Neural progenitor cell (in vitro differentiated cells): ENCODE measurements around the gene CC2D2B.

Source experiments
- EZH2 ChIP-seq: fragments of 200-600 bp; sonication (generic); IDR thresholded peaks from 2 replicates; pipeline ENCODE4 v1.6.1; 2017; ENCODE audit warnings: antibody characterized with exemption, mild to moderate bottlenecking, moderate library complexity
- EZH2phosphoT487 ChIP-seq: fragments of 200-600 bp; sonication (generic); IDR thresholded peaks from 2 replicates; pipeline ENCODE4 v1.6.1; 2017; ENCODE audit warnings: antibody characterized with exemption
- TF ChIP-seq, protein P1 (sequence below): fragments of 200-600 bp; sonication (generic); IDR thresholded peaks from 2 replicates; pipeline ENCODE4 v1.5.1; 2017; ENCODE audit warnings: antibody characterized with exemption, mild to moderate bottlenecking

DNA sequence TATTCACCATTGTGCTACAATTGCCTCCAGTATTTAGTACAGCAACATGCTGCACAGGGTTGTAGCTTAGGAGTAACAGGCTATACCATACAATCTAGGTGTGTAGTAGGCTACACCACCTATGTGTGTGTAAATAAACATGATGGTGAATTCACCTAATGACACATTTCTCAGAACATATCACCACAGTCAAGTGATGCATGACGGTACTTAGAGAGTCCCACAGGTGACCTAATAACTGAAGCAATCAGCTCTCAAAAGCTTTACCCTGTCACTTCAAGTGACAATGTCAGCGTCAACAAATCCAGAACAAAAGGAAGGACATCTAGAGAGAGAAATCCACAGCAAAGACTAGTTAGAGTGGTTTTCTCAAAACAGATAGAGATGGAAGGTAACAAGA, 174.4 kb downstream of the CC2D2B start:
- TF ChIP-seq, protein P1, sequence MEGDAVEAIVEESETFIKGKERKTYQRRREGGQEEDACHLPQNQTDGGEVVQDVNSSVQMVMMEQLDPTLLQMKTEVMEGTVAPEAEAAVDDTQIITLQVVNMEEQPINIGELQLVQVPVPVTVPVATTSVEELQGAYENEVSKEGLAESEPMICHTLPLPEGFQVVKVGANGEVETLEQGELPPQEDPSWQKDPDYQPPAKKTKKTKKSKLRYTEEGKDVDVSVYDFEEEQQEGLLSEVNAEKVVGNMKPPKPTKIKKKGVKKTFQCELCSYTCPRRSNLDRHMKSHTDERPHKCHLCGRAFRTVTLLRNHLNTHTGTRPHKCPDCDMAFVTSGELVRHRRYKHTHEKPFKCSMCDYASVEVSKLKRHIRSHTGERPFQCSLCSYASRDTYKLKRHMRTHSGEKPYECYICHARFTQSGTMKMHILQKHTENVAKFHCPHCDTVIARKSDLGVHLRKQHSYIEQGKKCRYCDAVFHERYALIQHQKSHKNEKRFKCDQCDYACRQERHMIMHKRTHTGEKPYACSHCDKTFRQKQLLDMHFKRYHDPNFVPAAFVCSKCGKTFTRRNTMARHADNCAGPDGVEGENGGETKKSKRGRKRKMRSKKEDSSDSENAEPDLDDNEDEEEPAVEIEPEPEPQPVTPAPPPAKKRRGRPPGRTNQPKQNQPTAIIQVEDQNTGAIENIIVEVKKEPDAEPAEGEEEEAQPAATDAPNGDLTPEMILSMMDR: no peak
- TF ChIP-seq EZH2 (no peak), EZH2phosphoT487 (no peak)
